Activated CD8-positive, alpha-beta memory T cell treated with anti-CD3 and anti-CD28 coated beads, Interleukin-2, amount 10 ng/mL, durations not matched to agents 7 days and 5 days (primary cell): Measurements from ENCODE around the gene MRPL55. TPM values are rescaled to one million over a fixed set of nuclear protein-coding genes. Genes with fewer than 3 reads are reported as not detected.

ENCODE experiments used
- ATAC-seq: fragments of 150-1000 bp; cut with Tn5 transposase; one replicate; pipeline ENCODE4 v1.10.0; 2021; ENCODE audit warnings: moderate library complexity
- CTCF ChIA-PET: fragments of 350-600 bp; sonication (Branson Sonifier 250); formaldehyde crosslinking; loops from one replicate; lab custom pipeline; 2021; ENCODE audit warnings: antibody characterized with exemption; lab: Charles Lee
- DNase-seq: peaks from one replicate; pipeline ENCODE4 v3.0.0-alpha.2; 2020
- H3K27ac Mint-ChIP-seq: one replicate; pipeline ENCODE4 v1.8.0; 2021; ENCODE audit warnings: mild to moderate bottlenecking, mixed read lengths
- H3K27me3 Mint-ChIP-seq: one replicate; pipeline ENCODE4 v1.8.0; 2021; ENCODE audit warnings: mixed read lengths
- H3K36me3 Mint-ChIP-seq: one replicate; pipeline ENCODE4 v1.8.0; 2021; ENCODE audit warnings: mild to moderate bottlenecking, mixed read lengths
- H3K4me1 Mint-ChIP-seq: one replicate; pipeline ENCODE4 v1.8.0; 2021; ENCODE audit warnings: mixed read lengths
- H3K4me3 Mint-ChIP-seq: one replicate; pipeline ENCODE4 v1.8.0; 2021; ENCODE audit warnings: mild to moderate bottlenecking, moderate library complexity, mixed read lengths
- H3K9me3 Mint-ChIP-seq: one replicate; pipeline ENCODE4 v1.8.0; 2022; ENCODE audit warnings: low read depth, mixed read lengths
- total RNA-seq, 2 experiments: library from RNA; stranded (reverse); gene quantifications; one replicate each; pipeline ENCODE4 v1.2.3, GENCODE V29; 2021

Gene MRPL55
- total RNA-seq, 2 experiments from 2014 or later = 51.9 to 56.4 TPM

DNA sequence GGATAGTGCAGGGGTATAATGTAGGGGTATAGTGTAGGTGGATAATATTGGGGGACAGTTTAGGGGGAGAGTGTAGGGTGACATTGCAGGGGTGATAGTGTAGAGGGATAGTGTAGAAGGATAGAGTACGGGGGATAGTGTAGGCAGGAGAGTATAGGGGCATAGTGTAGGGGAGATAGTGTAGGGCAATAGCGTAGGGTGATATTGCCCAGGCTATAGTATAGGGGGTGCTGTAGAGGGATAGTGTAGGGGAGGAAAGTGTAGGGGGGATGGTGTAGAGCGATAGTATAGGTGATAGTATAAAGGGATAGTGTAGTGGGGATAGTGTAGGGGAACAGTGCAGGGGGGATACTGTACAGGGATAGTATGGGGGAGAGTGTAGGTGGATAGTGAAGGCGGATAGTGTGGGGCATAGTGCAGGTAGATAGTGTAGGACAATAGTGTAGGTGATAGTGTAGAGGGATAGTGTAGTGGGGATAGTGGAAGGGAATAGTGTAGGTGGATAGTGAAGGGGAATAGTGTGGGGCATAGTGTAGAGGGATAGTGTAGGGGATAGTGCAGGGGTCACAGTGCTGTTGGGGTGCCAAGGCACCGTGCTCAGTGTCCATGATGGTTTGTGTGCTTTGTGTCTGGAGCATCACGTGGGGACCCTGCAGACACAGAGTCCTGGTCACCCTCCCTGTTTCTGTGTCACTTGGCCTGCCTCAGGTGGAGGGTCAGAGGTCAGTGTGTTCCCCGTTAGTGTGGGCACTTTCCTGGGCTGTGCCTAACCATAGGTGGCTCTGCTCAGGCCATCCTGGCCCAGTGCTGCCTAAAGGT is 37.1 kb downstream of the MRPL55 start:
- peak; percentile 17 for ATAC-seq
- no peak for DNase-seq
- Mint-ChIP-seq H3K27ac (no peak overlapping the region), H3K27me3 (peaks cover 2% of the 10 kb centered on the region), H3K4me1 (no peaks in the 10 kb centered on the region), H3K9me3 (no peaks in the 10 kb centered on the region), H3K36me3 (no peaks in the 10 kb centered on the region), H3K4me3 (no peak overlapping the region)
- CTCF ChIA-PET = no interaction called here

DNA sequence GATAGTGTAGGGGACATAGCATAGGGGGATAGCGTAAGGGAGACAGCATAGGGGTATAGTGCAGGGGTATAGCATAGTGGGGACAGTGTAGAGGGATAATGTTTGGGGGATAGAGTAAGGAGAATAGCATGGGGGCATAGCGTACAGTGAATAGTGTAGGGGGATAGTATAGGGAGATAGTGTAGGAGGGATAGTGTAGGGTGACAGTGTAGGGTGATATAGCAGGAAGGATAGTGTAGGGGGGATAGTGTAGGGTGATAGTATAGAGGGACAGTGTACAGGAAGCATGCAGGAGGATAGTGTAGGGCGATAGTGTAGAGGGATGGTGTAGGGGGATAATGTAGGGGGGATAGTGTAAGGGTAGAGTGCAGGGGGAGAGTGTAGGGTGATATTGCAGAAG is 38.2 kb downstream of the MRPL55 start:
- Mint-ChIP-seq H3K36me3 (no peaks in the 10 kb centered on the region), H3K9me3 (no peaks in the 10 kb centered on the region), H3K4me1 (no peaks in the 10 kb centered on the region), H3K27ac (no peak overlapping the region), H3K27me3 (peaks cover 6% of the 10 kb centered on the region), H3K4me3 (no peak overlapping the region)
- DNase-seq (no peak), ATAC-seq (no peak)
- CTCF ChIA-PET = no interaction called here

DNA sequence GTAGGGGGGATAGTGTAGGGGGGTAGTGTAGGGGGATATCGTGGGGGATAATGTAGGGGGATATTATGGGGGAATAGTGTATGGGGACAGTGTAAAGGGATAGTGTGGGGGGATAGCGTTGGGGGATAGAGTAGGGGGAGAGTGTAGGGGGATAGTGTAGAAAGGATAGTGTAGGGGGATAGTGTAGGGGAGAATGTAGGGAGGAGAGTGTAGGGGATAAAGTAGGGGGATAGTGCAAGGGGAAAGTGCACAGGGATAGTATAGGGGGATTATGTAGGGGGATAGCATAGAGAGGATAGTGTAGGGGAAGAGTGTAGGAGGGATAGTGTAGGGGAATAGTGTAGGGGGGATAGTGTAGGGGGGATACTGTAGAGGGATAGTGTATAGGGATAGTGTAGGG is 38.9 kb downstream of the MRPL55 start:
- ATAC-seq = no peak
- Mint-ChIP-seq H3K36me3 (no peaks in the 10 kb centered on the region), H3K4me3 (no peak overlapping the region), H3K4me1 (no peaks in the 10 kb centered on the region), H3K9me3 (no peaks in the 10 kb centered on the region), H3K27ac (no peak overlapping the region), H3K27me3 (peaks cover 9% of the 10 kb centered on the region)
- CTCF ChIA-PET = no interaction called here
- DNase-seq = no peak

DNA sequence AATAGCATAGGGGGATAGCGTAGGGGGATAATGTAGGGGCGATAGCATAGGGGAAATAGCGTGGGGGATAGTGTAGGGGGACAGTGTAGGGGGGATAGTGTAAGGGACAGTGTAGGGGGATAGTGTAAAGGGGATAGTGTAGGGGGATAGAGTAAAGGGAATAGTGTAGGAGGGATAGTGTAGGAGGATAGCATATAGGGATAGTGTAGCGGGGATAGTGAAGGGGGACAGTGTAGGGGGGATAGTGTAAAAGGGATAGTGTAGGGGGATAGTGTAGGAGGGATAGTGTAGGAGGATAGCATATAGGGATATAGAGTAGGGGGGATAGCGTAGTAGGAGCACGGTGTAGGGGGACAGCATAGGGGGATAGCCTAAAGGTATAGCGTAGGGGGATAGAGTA is 40.7 kb downstream of the MRPL55 start:
- Mint-ChIP-seq H3K9me3 (no peaks in the 10 kb centered on the region), H3K27ac (no peak overlapping the region), H3K4me3 (no peak overlapping the region), H3K4me1 (no peaks in the 10 kb centered on the region), H3K36me3 (no peaks in the 10 kb centered on the region), H3K27me3 (peaks cover 9% of the 10 kb centered on the region)
- DNase-seq = no peak
- CTCF ChIA-PET = no interaction called here
- no peak for ATAC-seq

DNA sequence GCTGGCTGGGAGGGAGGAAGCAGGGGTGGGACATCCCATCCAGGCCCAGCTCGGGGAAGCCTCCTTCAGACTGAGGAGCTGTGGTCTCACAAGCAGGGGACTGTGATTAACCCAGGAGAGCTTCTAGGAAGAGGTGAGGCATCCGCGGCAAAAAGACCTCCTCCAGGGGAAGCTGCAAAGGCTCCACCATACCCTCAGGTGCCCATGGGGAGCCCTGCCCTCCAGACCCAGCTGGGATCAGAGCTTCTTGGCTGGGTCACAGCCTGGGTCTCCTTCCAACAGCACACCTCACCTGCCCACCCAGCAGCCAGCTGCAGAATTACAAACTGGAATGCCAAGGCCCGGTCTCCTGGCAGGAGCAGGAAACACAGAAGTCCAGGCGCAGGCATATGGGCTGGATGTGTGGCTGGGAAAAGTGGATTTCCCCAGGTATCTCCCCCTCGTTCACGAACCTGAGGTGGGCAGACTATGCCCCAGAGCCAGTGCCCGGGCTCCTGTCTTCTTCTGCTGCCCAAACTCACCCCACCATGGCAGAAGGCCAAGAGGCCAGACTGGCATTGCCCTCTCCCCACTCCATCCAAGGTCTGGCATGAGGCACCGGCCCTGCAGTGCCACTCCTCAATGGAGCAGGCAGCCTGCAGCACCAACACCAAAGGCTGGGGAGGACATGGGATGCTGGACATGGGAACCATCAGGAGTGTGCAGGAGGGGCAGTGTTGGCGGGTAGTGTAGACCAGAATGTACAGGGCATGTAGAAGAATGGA is 42.0 kb downstream of the MRPL55 start:
- Mint-ChIP-seq H3K4me3 (no peak overlapping the region), H3K36me3 (no peaks in the 10 kb centered on the region), H3K27me3 (peaks cover 9% of the 10 kb centered on the region), H3K9me3 (no peaks in the 10 kb centered on the region), H3K4me1 (no peaks in the 10 kb centered on the region), H3K27ac (no peak overlapping the region)
- no peak for DNase-seq
- CTCF ChIA-PET = no interaction called here
- ATAC-seq = no peak

DNA sequence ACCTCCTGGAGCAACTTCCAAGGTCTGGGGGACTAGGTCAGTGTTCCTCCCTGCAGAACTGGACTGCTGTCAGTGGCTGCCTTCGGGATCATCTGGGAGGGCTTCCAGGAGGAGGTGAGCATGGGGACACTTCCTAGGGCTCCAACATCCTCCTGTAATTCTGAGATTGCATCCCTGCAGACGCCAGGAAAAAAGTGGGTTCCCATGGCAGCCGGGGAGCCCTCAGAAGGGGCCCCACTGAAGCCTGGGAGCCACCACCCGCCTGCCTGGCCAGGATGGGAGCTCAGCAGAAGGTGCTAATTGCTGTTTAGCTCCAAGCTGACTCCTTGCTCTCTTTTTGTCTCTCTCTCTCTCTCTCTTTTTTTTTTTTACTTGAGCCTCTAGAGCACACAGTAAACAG is 42.7 kb downstream of the MRPL55 start:
- CTCF ChIA-PET = no interaction called here
- H3K9me3 Mint-ChIP-seq = no peaks in the 10 kb centered on the region
- H3K4me1 Mint-ChIP-seq = no peaks in the 10 kb centered on the region
- H3K27ac Mint-ChIP-seq = no peak overlapping the region
- peaks cover 15% of the 10 kb centered on the region for H3K27me3 Mint-ChIP-seq
- no peaks in the 10 kb centered on the region for H3K36me3 Mint-ChIP-seq
- no peak for ATAC-seq
- no peak overlapping the region for H3K4me3 Mint-ChIP-seq
- no peak for DNase-seq

DNA sequence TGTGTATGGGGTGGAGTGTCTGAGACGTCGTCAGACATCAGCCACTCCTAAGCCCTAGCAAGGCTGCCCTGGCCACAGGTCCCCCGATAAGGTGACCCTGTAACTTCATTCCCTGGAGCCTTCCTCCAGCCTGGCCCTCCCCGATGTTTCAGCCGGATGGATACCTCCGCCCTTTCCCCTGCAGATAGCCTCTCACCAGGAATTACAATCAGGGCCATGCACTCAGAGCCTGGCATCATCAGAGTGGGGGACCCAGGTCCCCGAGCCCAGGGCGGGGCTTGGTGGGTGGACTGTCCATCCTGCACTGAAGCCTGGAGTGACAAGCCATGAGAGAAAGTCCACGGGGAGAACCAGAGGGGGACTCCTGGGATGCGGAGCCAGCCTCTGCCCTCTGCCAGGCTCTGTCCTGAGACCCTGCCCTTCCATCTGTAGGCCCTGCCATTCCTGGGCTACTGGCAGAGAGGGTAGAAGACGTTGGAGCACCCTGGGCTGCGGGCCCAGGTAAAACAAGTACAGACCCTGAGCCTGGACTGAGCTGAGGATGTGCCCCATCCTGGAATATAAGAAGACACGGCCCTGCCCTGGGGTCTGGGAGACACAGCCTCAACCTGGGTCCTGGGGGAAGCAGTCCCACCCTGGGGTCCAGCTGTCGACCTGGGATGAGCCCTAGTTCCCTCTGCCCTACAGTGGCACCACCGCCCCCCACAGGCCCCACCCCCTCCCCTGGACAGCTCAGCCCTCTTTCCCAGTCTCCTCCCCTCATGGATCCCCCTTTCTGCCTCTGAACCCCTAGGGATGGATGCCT is 43.4 kb downstream of the MRPL55 start:
- Mint-ChIP-seq H3K9me3 (no peaks in the 10 kb centered on the region), H3K36me3 (no peaks in the 10 kb centered on the region), H3K4me1 (peaks cover 2% of the 10 kb centered on the region), H3K27ac (no peak overlapping the region), H3K27me3 (peaks cover 22% of the 10 kb centered on the region), H3K4me3 (no peak overlapping the region)
- ATAC-seq (no peak), DNase-seq (no peak)
- CTCF ChIA-PET = no interaction called here

DNA sequence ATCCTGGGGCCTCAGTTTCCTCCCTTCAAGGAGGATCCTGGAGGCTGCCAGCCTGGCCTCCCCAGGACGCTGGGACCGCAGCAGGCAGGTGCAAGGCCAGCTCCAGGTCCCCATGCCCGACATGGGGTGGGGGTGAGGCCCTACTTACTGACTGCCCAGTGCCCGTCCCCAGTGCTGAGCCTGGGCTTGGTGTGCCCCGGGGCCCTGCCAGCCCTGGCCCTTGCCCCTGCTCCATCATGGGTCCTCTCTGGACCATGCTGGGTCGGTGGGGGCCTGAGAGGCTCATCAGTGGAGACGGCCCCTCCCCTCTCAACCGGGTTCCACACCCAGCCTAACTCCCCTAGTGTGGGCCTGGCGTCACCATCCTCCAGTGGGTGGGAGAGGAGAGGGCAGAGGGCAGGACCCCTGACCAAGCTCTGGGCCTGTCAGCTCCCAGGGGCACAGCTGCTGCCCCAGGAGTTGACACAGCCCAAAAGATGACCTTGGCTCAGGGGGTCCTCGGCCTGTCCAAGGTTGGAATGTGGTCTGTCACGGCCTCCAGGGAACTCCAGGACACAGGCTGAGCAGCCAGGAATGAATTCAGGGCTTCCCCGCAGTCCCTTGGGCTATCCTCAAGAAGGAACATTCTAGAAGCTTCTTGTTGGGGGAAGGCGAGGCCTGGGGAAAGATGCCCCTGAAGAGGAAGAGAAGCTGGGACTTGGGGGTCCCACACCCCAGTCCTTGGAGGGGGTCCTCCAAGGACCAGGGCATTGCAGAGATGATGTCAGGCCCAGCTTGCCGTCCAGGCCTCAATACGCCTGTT is 44.2 kb downstream of the MRPL55 start:
- ATAC-seq (no peak), DNase-seq (no peak)
- peaks cover 2% of the 10 kb centered on the region for H3K4me1 Mint-ChIP-seq
- H3K4me3 Mint-ChIP-seq = no peak overlapping the region
- H3K27me3 Mint-ChIP-seq = peaks cover 30% of the 10 kb centered on the region
- no peak overlapping the region for H3K27ac Mint-ChIP-seq
- no peaks in the 10 kb centered on the region for H3K36me3 Mint-ChIP-seq
- H3K9me3 Mint-ChIP-seq = no peaks in the 10 kb centered on the region
- CTCF ChIA-PET = no interaction called here

DNA sequence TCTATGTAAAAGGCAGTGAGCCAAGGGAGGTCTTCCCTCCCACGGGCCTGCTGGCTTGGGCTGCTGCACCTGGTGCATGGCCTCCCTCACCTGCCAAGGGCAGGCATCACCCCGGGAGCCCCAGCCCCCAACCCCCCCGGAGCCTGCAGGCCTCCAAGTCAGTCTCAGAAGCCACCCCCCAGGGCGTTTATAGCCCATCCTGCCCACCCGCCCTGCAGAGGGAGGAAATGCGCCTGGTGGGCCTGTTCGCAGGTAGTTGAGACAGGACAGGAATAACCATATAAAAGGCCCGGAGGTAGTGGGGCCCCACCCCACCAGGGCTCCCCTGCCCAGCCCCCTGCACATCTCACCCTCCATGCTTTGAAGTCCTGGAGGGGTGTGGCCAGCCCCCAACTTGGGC is 44.8 kb downstream of the MRPL55 start:
- Mint-ChIP-seq H3K27ac (no peak overlapping the region), H3K4me1 (peaks cover 6% of the 10 kb centered on the region), H3K4me3 (no peak overlapping the region), H3K27me3 (peaks cover 35% of the 10 kb centered on the region), H3K9me3 (no peaks in the 10 kb centered on the region), H3K36me3 (no peaks in the 10 kb centered on the region)
- CTCF ChIA-PET = no interaction called here
- no peak for DNase-seq
- ATAC-seq = no peak

DNA sequence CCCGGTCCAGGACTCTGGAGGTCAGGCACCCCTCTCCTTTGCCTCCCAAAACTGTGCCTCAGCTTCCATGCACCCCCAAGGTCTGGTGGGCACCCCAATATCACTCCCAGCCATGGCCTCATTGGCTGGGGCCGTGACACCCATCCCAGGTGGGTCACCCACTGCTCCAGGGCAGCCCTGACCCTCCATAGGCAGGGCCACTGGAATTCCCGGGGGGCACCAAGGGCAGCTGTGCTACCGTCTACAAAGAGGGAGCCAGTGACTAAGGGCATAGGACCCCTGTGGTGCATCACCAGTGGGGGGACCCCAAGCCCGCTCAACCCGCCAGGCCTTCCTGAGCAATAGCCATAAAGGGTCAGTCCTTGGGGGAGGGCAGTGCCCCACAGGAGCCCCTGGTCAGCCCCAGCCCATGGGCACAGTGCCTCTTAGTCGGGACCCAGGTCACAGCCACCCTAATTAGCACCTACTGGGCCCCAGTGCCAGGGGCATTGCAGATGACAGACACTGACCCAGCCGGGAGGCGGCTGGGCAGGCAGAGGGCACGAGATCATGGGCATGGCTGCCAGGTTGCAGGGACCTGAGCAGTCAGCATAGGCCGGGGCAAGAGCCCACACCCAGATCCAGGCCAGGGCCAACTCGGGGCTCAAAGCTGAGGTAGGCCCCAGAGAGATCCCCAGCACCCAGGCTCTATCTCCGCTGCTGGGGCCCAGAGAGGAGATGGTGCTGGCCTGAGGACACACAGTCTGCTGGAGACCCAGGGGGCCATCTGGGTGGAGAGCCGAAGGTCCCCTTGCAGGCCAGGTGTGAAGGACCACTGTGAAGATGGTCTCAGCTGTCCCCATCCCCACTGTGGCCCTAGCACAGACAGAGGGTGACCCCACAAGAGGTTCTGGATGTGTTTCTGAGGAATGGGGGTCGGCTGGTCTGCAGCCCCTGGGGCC is 45.6 kb downstream of the MRPL55 start:
- no peaks in the 10 kb centered on the region for H3K9me3 Mint-ChIP-seq
- no peak overlapping the region for H3K27ac Mint-ChIP-seq

DNA sequence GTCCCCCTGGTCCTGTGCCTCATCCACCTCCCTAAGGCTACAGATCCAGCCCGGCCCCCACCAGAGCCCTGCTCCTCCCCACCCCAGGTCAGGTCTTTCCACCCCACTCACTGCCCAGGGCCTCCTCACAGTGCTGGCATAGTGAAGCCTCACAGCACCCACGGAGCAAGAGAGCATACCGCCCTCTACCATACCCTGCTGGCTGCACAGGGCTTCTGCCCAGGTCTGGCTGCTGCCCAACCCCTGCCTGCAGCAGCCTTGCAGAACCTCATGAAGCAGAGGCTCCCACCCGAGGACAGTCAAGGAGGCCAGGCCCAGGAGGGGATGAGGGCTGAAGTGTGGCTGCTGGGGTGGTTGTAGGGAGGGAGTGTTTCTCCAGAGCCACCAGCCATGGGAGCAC is 46.3 kb downstream of the MRPL55 start:
- H3K9me3 Mint-ChIP-seq = no peaks in the 10 kb centered on the region
- H3K4me3 Mint-ChIP-seq = no peak overlapping the region
- H3K27me3 Mint-ChIP-seq = peaks cover 48% of the 10 kb centered on the region
- no peaks in the 10 kb centered on the region for H3K36me3 Mint-ChIP-seq
- CTCF ChIA-PET = no interaction called here
- no peak overlapping the region for H3K27ac Mint-ChIP-seq
- DNase-seq (no peak), ATAC-seq (no peak)
- peaks cover 6% of the 10 kb centered on the region for H3K4me1 Mint-ChIP-seq

More for the DNA sequence above, 45.6 kb downstream of the MRPL55 start:
- CTCF ChIA-PET = no interaction called here
- no peak for DNase-seq
- no peak for ATAC-seq
- Mint-ChIP-seq H3K4me1 (peaks cover 6% of the 10 kb centered on the region), H3K36me3 (no peaks in the 10 kb centered on the region), H3K27me3 (peaks cover 41% of the 10 kb centered on the region), H3K4me3 (no peak overlapping the region)

DNA sequence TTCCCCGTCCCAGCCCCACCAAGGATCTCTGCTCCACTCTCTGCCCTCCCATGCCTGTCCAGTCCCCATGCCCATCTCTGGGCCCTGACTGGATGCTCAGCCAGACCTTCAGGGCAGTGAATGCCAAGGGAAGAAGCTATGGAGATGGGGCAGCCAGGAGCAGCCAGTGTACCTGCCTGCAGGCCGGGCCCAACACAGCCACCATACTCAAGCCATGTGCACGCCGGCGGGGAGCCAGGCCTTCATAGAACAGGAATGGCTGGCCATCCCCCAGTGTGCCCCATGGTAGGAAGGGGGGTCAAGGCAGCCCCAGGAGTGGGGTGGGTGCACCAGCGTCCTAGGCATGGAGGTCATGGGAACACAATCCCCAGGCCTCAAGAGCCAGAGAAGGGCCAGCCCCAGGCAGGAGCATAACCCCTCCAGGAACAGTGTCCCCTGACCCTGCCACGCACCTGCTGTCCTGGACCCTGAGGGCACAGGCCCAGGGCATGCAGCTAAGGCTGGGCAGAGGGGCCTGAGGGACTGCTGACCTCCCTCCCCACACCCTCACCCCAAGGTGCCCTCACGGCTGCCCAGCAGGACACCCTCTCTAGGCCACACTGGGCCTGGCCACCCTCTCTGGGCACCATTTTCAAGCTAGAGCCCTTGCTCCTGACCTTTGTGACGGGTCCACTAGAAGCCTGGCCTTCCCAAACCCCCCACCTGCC is 46.9 kb downstream of the MRPL55 start:
- Mint-ChIP-seq H3K36me3 (no peaks in the 10 kb centered on the region), H3K4me3 (no peak overlapping the region), H3K4me1 (peaks cover 6% of the 10 kb centered on the region), H3K27me3 (peaks cover 53% of the 10 kb centered on the region), H3K9me3 (no peaks in the 10 kb centered on the region), H3K27ac (no peak overlapping the region)
- CTCF ChIA-PET = interaction anchor here (1.4 kb wide), 1 partner anchor 63 kb away, joined by 4 read pairs; no protein-coding TSS in a partner anchor
- no peak for ATAC-seq
- no peak for DNase-seq
